Head of caudate nucleus (tissue), 42 donors: ENCODE data around the gene STIMATE.

Experiments used
- DNase-seq, 42 donors: peaks; one replicate each; pipeline versions ENCODE4 v3.0.0 to v3.0.0-alpha.2; 2020 to 2021; ENCODE audit warnings: mixed read lengths in 7 of 42
- intact Hi-C: fragments of 100-400 bp; cut with DNase I; formaldehyde crosslinking; loops from one replicate; pipeline ENCODE4 v1.15.0; 2022

The STIMATE gene

DNA sequence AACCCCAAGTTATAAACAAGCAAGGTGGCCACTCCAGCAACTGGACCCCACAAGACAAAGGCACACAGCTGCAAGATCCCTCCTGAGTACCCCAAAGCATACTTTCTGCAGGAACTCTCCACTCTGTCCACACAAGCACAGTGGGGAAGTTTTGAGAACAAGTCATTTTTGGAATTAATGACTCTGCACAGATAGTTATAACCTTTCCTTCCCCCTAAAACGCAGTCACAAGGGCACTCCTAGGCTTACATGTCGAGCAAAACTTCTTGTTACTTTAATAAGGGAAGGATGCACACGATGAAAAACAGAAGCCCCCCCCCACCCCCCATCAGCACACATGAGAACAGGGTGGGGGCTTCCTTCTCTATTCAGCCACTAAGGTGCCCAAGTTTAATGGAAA, 1.2 kb downstream of the STIMATE start:
- DNase-seq: no peak
- intact Hi-C loops: no loop called here

DNA sequence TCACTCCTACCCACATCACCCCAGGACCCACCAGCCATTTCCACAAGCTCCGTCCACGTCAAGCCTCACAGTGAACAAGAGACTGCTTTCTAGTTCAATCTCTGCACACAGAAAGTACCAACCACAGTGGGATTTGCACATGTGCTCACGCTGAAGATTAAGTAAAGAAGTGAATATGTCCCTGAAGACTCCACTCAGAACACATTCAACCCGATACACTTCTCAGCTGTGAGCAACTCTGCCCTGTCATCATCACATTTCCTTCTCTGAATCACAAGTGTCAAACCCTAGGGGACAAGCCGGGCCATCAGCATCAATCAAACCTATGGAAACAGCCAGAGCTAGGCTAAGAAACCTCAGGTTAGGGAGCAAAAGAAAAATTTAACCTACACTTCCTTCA, 1.9 kb downstream of the STIMATE start:
- no peak for DNase-seq
- intact Hi-C loops: no loop called here

- intact Hi-C loops: no loop called here
- DNase-seq: no peak
Observed at GRCh38 chr3:52894756-52895155, 2.6 kb downstream of the STIMATE start.

GRCh38 chr3:52893723-52894122, 3.6 kb downstream of the STIMATE start:
- intact Hi-C loops: no loop called here
- DNase-seq: no peak

- DNase-seq: no peak
- intact Hi-C loops: no loop called here
Observed at GRCh38 chr3:52892625-52893311, 4.6 kb downstream of the STIMATE start.

GRCh38 chr3:52892290-52892624, 5.1 kb downstream of the STIMATE start:
- peak in 1 of 42 donors; percentile 43 for DNase-seq
- intact Hi-C loops: no loop called here

DNA sequence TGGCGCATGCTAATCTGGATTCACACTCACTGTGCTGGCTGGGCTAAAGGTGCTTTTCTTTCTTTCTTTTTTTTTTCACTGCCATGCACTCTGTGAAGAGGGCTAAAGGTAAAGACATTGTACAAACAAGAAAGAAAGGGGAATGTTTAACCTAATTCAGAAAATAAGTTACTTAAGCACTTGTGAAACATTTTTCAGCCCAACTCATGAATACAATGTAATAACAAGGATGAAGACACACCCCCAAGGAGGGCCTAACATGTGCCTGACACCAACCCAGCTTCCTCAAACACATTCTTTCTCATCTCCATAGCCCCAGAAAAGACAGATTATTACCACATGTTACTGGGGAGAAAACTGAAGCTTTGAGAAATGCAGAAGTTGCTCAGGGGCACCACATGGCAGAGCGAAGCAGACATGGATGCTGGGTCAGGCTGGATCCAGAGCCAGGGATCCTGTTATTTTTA, 5.7 kb downstream of the STIMATE start:
- intact Hi-C loops: no loop called here

GRCh38 chr3:52891164-52891563, 6.2 kb downstream of the STIMATE start:
- no peak for DNase-seq
- intact Hi-C loops: no loop called here

More for the DNA sequence above, 5.7 kb downstream of the STIMATE start:
- DNase-seq: no peak

GRCh38 chr3:52890735-52891134, 6.6 kb downstream of the STIMATE start:
- intact Hi-C loops: no loop called here
- DNase-seq: no peak

- intact Hi-C loops: no loop called here
- DNase-seq: no peak
Observed at GRCh38 chr3:52889901-52890300, 7.4 kb downstream of the STIMATE start.

GRCh38 chr3:52887166-52887565, 10.2 kb downstream of the STIMATE start:
- DNase-seq: no peak

DNA sequence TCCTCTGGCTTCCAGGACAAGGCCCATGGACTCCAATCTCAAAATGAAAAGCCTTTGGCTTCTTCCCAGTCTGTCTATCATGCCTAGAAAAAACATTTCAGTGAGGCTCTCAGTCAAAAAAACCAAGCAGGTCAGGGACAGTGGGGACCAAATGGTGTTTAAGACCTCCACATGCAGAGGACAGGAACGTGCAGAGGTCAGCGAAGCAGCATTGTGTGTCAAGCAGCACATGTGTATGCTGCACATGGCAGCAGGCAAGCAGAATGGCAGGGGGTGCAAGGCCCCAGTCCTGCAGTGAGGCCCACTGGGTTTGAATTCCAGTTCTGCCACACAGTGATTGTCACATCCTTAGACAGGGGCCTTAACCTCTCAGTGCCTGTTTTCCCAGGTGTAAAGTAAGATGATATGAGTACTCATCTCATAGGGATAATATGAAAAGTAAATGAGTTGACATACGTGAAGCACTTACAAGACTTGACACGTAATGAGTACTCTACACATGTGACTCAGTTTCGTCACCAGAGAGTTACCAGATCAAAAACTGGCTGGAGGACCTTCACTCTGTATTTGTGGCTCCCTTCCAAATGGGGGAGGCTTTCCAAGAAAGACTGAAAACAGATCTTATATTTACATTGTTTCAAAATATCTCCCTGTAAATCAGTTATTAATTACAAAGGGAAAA, 11.2 kb downstream of the STIMATE start:
- no peak for DNase-seq
- intact Hi-C loops: no loop called here

More at GRCh38 chr3:52887166-52887565, 10.2 kb downstream of the STIMATE start:
- intact Hi-C loops: no loop called here

DNA sequence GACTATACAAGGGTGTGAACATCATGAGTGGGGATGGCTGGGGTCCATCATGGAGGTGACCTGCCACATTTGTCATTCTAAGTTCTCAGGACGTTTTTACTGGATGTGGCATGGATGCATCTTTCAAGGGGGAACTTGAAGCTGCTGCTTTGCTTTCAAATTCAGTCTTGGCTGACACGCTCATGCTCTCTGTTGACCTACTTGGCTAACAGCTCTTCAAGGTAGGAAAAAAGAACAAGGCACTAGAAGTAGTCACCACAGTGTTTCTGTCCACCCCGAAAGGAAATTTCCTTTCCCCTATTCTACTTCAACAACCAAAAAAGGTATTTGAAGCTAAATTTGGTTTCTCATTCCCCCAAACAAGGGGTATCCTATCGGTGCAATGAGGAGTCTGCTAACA, 15.0 kb downstream of the STIMATE start:
- DNase-seq: peak in 1 of 42 donors; percentile 13
- intact Hi-C loops: no loop called here

- intact Hi-C loops: no loop called here
- peak in 1 of 42 donors; percentile 13 for DNase-seq
Observed at GRCh38 chr3:52881871-52882270, 15.5 kb downstream of the STIMATE start.

DNA sequence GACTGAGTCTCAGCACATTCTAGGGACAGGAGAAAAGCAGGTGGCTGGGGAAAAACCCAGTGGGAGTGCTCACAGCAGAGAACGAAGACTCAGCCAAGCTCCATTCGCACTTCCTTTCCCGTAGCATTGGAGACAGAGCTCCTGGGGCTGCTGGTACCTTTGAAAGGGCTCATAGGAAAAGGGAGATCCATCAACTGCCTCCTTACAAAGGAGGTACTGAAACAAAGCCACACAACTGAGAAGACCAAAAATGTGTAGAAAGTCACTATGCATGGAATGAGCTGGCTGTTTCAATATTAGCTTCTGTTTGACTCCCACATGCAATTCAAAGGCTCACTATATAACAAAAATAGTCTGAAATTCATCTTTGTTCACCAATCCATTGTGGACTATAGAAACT, 16.9 kb downstream of the STIMATE start:
- intact Hi-C loops: no loop called here

GRCh38 chr3:52880047-52880446, 17.3 kb downstream of the STIMATE start:
- intact Hi-C loops: no loop called here

More for the DNA sequence above, 16.9 kb downstream of the STIMATE start:
- DNase-seq: no peak

DNA sequence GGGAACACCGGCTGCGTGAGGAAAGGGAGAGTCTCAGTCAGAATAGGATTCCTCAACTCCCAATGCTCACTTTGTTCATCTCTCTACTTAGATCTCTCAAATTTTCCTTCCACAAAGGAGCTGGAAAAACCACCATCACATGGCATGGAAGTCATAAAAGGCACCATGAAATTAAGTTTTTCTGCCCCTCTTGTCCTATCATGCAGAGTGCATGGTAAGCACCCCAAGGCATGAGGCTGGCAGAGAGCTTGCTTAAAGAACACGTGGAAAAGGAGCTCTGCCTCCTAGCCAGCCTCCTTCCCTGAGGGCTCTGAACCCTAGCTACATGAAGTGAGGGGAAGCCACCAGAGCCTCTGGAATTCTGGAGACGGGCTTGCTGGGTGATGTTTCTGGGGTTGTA, 17.8 kb downstream of the STIMATE start:
- no peak for DNase-seq
- intact Hi-C loops: no loop called here

More at GRCh38 chr3:52880047-52880446, 17.3 kb downstream of the STIMATE start:
- no peak for DNase-seq

DNA sequence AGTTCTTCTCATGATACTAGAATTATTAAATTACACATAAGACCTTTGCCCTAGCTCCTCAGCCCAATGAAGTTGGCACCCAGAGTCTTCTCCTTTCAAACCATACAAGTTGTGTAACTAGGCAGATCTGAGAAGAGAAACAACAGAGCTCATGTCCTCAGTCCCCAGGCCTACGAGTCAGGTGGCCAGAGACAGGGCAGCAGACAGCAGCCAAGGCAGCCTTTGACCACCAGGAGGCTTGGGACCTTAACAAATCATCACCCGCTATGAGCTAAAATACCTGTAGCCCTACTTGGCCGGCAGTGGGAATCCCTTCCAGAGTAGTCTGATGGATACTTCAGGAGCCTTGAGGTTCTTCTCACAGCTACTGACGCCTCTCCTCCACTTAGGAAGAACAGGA, 18.3 kb downstream of the STIMATE start:
- intact Hi-C loops: no loop called here
- DNase-seq: no peak

DNA sequence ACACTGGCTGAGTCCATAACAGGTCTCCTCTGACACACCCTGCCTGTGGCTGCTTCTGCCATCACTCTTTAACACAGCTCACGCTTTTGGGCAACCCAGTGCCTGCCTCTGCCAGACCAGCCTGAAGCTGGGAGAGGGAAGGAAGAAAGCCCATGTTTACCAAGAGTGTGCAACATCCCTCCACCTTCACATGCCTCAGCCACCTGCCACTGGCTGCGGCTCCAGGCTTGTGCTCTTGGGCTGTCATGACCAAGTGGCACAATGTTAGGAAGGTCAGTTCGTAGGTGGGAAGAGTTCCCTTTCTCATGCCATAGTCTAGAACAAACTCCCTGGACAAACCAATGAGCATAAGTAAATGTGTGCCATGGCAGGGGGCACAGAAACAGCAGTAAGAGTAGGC, 20.3 kb downstream of the STIMATE start:
- intact Hi-C loops: no loop called here
- DNase-seq: peak in 1 of 42 donors; percentile 1

GRCh38 chr3:52874864-52875587, 22.3 kb downstream of the STIMATE start:
- DNase-seq: no peak
- intact Hi-C loops: no loop called here
